ENCODE measurements around the gene TEKT5.
"Not testable (repeated sequence)": the region's sequence is repeated elsewhere in the genome, so short reads cannot be mapped to it uniquely, and the experiment has no call there.

The TEKT5 gene

GRCh38 chr16:10629592-10629963, 65.2 kb downstream of the TEKT5 start:
- DNase-seq = no peak

- DNase-seq = no peak
These were observed 69.0 kb downstream of the TEKT5 start for GRCh38 chr16:10625595-10626357.

GRCh38 chr16:10624527-10624926, 70.2 kb downstream of the TEKT5 start:
- no peak for DNase-seq

- DNase-seq = no peak
These were observed 71.7 kb downstream of the TEKT5 start for GRCh38 chr16:10623059-10623458.

- no peak for DNase-seq
These were observed 72.5 kb downstream of the TEKT5 start for GRCh38 chr16:10622036-10622921.

- DNase-seq = not testable (repeated sequence)
These were observed 73.3 kb downstream of the TEKT5 start for GRCh38 chr16:10621216-10621949.

- DNase-seq = no peak
These were observed 74.6 kb downstream of the TEKT5 start for GRCh38 chr16:10620120-10620519.

- no peak for DNase-seq
These were observed 75.4 kb downstream of the TEKT5 start for GRCh38 chr16:10619271-10619849.

- no peak for DNase-seq
These were observed 76.0 kb downstream of the TEKT5 start for GRCh38 chr16:10618710-10619209.

GRCh38 chr16:10617662-10618420, 76.9 kb downstream of the TEKT5 start:
- DNase-seq = no peak

- DNase-seq = peak; percentile 61
These were observed 77.7 kb downstream of the TEKT5 start for GRCh38 chr16:10616756-10617640.

GRCh38 chr16:10616419-10616755, 78.3 kb downstream of the TEKT5 start:
- no peak for DNase-seq

GRCh38 chr16:10614685-10615084, 80.0 kb downstream of the TEKT5 start:
- DNase-seq = no peak

GRCh38 chr16:10613785-10614485, 80.8 kb downstream of the TEKT5 start:
- no peak for DNase-seq

- DNase-seq = no peak
These were observed 82.0 kb downstream of the TEKT5 start for GRCh38 chr16:10612649-10613179.

GRCh38 chr16:10611825-10612342, 82.8 kb downstream of the TEKT5 start:
- DNase-seq = no peak

GRCh38 chr16:10610499-10611184, 84.1 kb downstream of the TEKT5 start:
- DNase-seq = no peak

- DNase-seq = peak; percentile 89
These were observed 85.3 kb downstream of the TEKT5 start for GRCh38 chr16:10609402-10609774.

GRCh38 chr16:10608687-10609401, 85.9 kb downstream of the TEKT5 start:
- peak; percentile 70 for DNase-seq

Measured in fibroblast of upper back skin (primary cell).